GM23248 (cell line): Measurements from ENCODE around the gene SEC14L1.

Experiments
- EZH2 ChIP-seq: fragments of 200-600 bp; sonication (generic); IDR thresholded peaks from 2 replicates; pipeline ENCODE4 v1.6.1; 2018; ENCODE audit warnings: antibody characterized with exemption, mild to moderate bottlenecking; ENCODE audit not compliant: insufficient read depth, poor library complexity, severe bottlenecking
- EZH2phosphoT487 ChIP-seq: fragments of 200-600 bp; sonication (generic); IDR thresholded peaks from 2 replicates; pipeline ENCODE4 v1.6.1; 2018; ENCODE audit warnings: antibody characterized with exemption, moderate library complexity, mild to moderate bottlenecking, low read depth; ENCODE audit not compliant: insufficient read depth

DNA sequence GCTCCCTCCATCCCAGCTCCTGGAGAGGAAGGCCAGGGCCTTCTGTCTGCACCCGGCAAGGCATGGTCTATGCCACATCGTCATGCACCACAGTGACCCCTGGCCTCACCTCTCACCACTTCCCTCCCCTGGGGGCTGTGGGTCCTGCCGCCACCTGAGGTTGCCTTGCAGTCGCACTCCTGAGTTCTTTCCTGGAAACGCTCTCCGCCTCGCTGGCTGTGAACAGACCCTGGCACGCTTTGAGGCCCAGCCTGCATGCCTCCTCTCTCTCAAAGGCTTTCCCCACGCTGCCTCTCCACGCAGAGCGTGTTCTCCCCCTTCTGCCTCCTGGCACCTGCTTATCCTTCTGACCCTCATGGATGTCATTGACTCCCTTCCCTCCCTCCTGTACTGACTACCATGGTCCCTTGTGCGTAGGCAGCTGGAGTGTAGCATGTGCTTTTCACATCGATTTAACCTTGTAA, 45.4 kb downstream of the SEC14L1 start:
- no peak for TF ChIP-seq EZH2
- no peak for TF ChIP-seq EZH2phosphoT487
